ENCODE measurements around the gene SLC6A6. TPM values are rescaled to one million over a fixed set of nuclear protein-coding genes. Genes with fewer than 3 reads are reported as not detected.

Gene SLC6A6
- total RNA-seq, 4 donors from 2014 or later: 34.4 to 166 (median 55.2) TPM

- intact Hi-C loops (cut with DNase I; ENCODE audit: low total_unique reads): no loop called here
- DNase-seq (ENCODE audit: low spot score in 2 of 2): no peak
- 15 to 18% methylated on average over 3 of the region's 3 CpGs for WGBS, 2 donors
- TF ChIP-seq CTCF (IDR thresholded peaks at IDR 0.05): no peak
- no peak overlapping the region for H3K4me3 ChIP-seq (ENCODE audit: low read depth, poor library complexity, severe bottlenecking)
Measured at GRCh38 chr3:14404186-14404585, 1.8 kb downstream of the SLC6A6 start.

- no peak for TF ChIP-seq CTCF (IDR thresholded peaks at IDR 0.05)
- TF ChIP-seq POLR2A (IDR thresholded peaks at IDR 0.05): no peak
- H3K4me3 ChIP-seq (ENCODE audit: low read depth, poor library complexity, severe bottlenecking): no peak overlapping the region
- intact Hi-C loops (cut with DNase I; ENCODE audit: low total_unique reads): no loop called here
- DNase-seq (ENCODE audit: low spot score in 2 of 2): no peak
- WGBS, 2 donors: 71 to 76% methylated on average over 11 of the region's 11 CpGs
Measured at GRCh38 chr3:14404631-14405359, 2.4 kb downstream of the SLC6A6 start.

- 25 to 38% methylated on average over 10 of the region's 10 CpGs for WGBS, 2 donors
- no peak for TF ChIP-seq POLR2A (IDR thresholded peaks at IDR 0.05)
- no peak for TF ChIP-seq CTCF (IDR thresholded peaks at IDR 0.05)
- intact Hi-C loops (cut with DNase I; ENCODE audit: low total_unique reads): no loop called here
- no peak overlapping the region for H3K4me3 ChIP-seq (ENCODE audit: low read depth, poor library complexity, severe bottlenecking)
- DNase-seq (ENCODE audit: low spot score in 2 of 2): peak in 1 of 2 donors; percentile 32
Measured at GRCh38 chr3:14405360-14406238, 3.2 kb downstream of the SLC6A6 start.

GRCh38 chr3:14406336-14406735 is 3.9 kb downstream of the SLC6A6 start:
- no peak for DNase-seq (ENCODE audit: low spot score in 2 of 2)
- 71% methylated on average over 5 of the region's 5 CpGs for WGBS, 2 donors
- H3K4me3 ChIP-seq (ENCODE audit: low read depth, poor library complexity, severe bottlenecking): no peak overlapping the region
- TF ChIP-seq CTCF (IDR thresholded peaks at IDR 0.05): no peak
- no peak for TF ChIP-seq POLR2A (IDR thresholded peaks at IDR 0.05)
- intact Hi-C loops (cut with DNase I; ENCODE audit: low total_unique reads): no loop called here

GRCh38 chr3:14406766-14407165 is 4.4 kb downstream of the SLC6A6 start:
- 77 to 79% methylated on average over 3 of the region's 3 CpGs for WGBS, 2 donors
- no peak for DNase-seq (ENCODE audit: low spot score in 2 of 2)
- TF ChIP-seq POLR2A (IDR thresholded peaks at IDR 0.05) (no peak), CTCF (IDR thresholded peaks at IDR 0.05) (no peak)
- intact Hi-C loops (cut with DNase I; ENCODE audit: low total_unique reads): no loop called here
- H3K4me3 ChIP-seq (ENCODE audit: low read depth, poor library complexity, severe bottlenecking): no peak overlapping the region

All from lower leg skin (tissue), 4 donors.